Measurements from ENCODE around the gene COMMD9.

Gene COMMD9

DNA sequence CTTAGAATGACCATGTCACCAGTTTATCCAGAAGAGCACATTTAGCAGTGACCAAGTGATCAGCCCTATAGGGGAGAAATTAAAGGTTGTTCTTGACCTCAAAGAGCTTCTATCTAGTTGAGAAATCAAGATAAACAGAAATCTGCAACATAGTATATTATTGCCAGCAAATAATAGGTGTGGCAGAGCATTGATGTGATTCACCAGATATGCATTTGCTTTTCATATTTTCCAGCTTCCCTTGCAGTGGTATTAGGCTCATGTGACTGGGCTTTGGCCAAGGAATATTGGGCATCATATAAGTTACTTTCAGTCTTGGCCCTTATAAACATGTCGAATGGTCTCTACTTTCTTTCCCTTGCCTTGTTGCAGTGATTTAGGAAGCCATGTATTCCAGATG, 34.5 kb downstream of the COMMD9 start:
- Histone ChIP-seq H3K4me2 (ENCODE audit: low read length) (no peak overlapping the region), H3K79me2 (ENCODE audit: control insufficient read depth, insufficient read depth, low read length, poor library complexity) (no peaks in the 10 kb centered on the region), H3K9me3 (ENCODE audit: insufficient read depth, low read depth, low read length) (peaks cover 4% of the 10 kb centered on the region), H3K9ac (ENCODE audit: low read length) (no peak overlapping the region), H4K12ac (ENCODE audit: low read depth, low read length) (no peak overlapping the region), H2BK120ac (ENCODE audit: insufficient read depth, low read length, poor library complexity) (no peak overlapping the region), H3K36me3 (ENCODE audit: control insufficient read depth in 1 of 2, insufficient read depth in 2 of 2, low read length in 2 of 2) (no peaks in the 10 kb centered on the region), H4K8ac (ENCODE audit: low read depth, low read length) (no peak overlapping the region), H2BK5ac (ENCODE audit: low read depth, low read length, poor library complexity) (no peak overlapping the region), H3K79me1 (ENCODE audit: low read length) (no peaks in the 10 kb centered on the region), H3K4me3 (ENCODE audit: low read depth, low read length) (no peak overlapping the region), H2BK12ac (ENCODE audit: low read length) (no peak overlapping the region), H3K27me3 (ENCODE audit: insufficient read depth, low read length) (no peaks in the 10 kb centered on the region), H2AK5ac (ENCODE audit: low read length) (no peak overlapping the region), H3K4me1 (ENCODE audit: control insufficient read depth in 1 of 2, insufficient read depth in 2 of 2, low read length in 2 of 2) (peaks cover 0 to 9% of the 10 kb centered on the region in 2 experiments), H2AFZ (ENCODE audit: insufficient read depth, low read length, poor library complexity) (no peak overlapping the region), H4K91ac (ENCODE audit: low read depth, low read length) (no peak overlapping the region), H3K4ac (ENCODE audit: low read depth, low read length) (no peak overlapping the region), H3K18ac (ENCODE audit: low read length) (no peak overlapping the region), H3K23ac (ENCODE audit: low read length) (no peak overlapping the region), H3K27ac (ENCODE audit: low read depth, low read length) (no peak overlapping the region), H3K14ac (ENCODE audit: low read length) (no peak overlapping the region)
- WGBS (ENCODE audit: extremely low coverage, insufficient coverage, insufficient read length), result no CpG with 5 or more reads among the region's 1 CpG
- no peak for DNase-seq

DNA sequence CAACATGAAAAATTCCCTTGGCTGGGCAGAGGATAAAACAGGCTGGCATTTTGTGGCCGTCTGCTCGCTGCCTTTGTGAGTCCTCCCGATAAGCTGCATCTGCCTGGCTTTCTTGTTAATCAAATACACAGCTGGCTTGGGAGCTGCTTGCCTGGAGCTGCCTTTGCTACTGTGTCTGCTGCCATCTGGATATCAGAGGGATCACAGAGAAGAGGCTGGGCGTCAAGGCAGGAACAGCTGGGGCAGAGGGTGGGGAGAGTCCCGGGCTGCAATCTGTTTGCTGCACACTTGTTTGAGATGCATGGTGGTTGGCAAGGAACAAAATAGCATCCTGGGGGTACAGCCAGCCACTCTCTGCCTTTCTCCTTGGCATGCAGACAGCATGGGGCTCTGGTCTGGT, 36.0 kb downstream of the COMMD9 start:
- no peaks in the 10 kb centered on the region for H3K27me3 ChIP-seq (ENCODE audit: insufficient read depth, low read length)

DNA sequence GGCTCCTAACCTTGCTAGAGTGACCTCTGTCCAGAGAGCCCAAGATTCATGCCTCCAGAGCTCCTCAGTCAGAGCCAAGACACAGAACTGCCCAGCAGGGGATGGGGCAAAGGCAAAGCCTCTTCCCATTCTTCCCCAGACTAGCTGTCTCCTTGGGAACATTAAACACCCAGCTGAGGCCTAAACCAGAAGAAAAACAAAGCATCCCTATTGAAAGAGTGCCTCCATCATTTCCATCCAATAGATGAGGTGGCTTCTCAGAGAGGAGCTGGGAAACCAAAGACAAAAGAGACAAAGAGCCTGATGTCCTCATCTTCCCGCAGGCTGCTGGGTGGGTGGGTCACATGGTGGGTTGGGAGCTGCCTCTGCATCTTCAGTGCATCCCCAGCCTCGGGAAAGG, 37.4 kb downstream of the COMMD9 start:
- Histone ChIP-seq H3K18ac (ENCODE audit: low read length) (no peak overlapping the region), H3K27ac (ENCODE audit: low read depth, low read length) (no peak overlapping the region), H3K14ac (ENCODE audit: low read length) (no peak overlapping the region), H2AK5ac (ENCODE audit: low read length) (no peak overlapping the region), H3K23ac (ENCODE audit: low read length) (no peak overlapping the region), H3K9ac (ENCODE audit: low read length) (no peak overlapping the region), H3K9me3 (ENCODE audit: insufficient read depth, low read depth, low read length) (peaks cover 4% of the 10 kb centered on the region), H3K4me2 (ENCODE audit: low read length) (no peak overlapping the region), H3K27me3 (ENCODE audit: insufficient read depth, low read length) (no peaks in the 10 kb centered on the region), H4K91ac (ENCODE audit: low read depth, low read length) (no peak overlapping the region), H4K12ac (ENCODE audit: low read depth, low read length) (no peak overlapping the region), H2BK120ac (ENCODE audit: insufficient read depth, low read length, poor library complexity) (no peak overlapping the region), H3K36me3 (ENCODE audit: control insufficient read depth in 1 of 2, insufficient read depth in 2 of 2, low read length in 2 of 2) (no peaks in the 10 kb centered on the region), H2AFZ (ENCODE audit: insufficient read depth, low read length, poor library complexity) (no peak overlapping the region), H3K79me2 (ENCODE audit: control insufficient read depth, insufficient read depth, low read length, poor library complexity) (no peaks in the 10 kb centered on the region), H3K79me1 (ENCODE audit: low read length) (no peaks in the 10 kb centered on the region), H4K8ac (ENCODE audit: low read depth, low read length) (no peak overlapping the region), H3K4me1 (ENCODE audit: control insufficient read depth in 1 of 2, insufficient read depth in 2 of 2, low read length in 2 of 2) (peaks cover 0 to 5% of the 10 kb centered on the region in 2 experiments), H3K4ac (ENCODE audit: low read depth, low read length) (no peak overlapping the region), H2BK5ac (ENCODE audit: low read depth, low read length, poor library complexity) (no peak overlapping the region), H2BK12ac (ENCODE audit: low read length) (no peak overlapping the region), H3K4me3 (ENCODE audit: low read depth, low read length) (no peak overlapping the region)
- no peak for DNase-seq
- no CpG with 5 or more reads among the region's 2 CpGs for WGBS (ENCODE audit: extremely low coverage, insufficient coverage, insufficient read length)

More for the DNA sequence above, 36.0 kb downstream of the COMMD9 start:
- H2BK120ac ChIP-seq (ENCODE audit: insufficient read depth, low read length, poor library complexity), result no peak overlapping the region
- H3K4ac ChIP-seq (ENCODE audit: low read depth, low read length), result no peak overlapping the region
- H3K18ac ChIP-seq (ENCODE audit: low read length), result no peak overlapping the region
- peaks cover 0 to 6% of the 10 kb centered on the region in 2 experiments for H3K4me1 ChIP-seq (ENCODE audit: control insufficient read depth in 1 of 2, insufficient read depth in 2 of 2, low read length in 2 of 2)
- WGBS (ENCODE audit: extremely low coverage, insufficient coverage, insufficient read length), result no CpG with 5 or more reads among the region's 5 CpGs
- H2BK12ac ChIP-seq (ENCODE audit: low read length), result no peak overlapping the region
- H3K9ac ChIP-seq (ENCODE audit: low read length), result no peak overlapping the region
- no peak overlapping the region for H3K14ac ChIP-seq (ENCODE audit: low read length)
- H3K4me3 ChIP-seq (ENCODE audit: low read depth, low read length), result no peak overlapping the region
- H4K91ac ChIP-seq (ENCODE audit: low read depth, low read length), result no peak overlapping the region
- no peak for DNase-seq
- no peaks in the 10 kb centered on the region for H3K36me3 ChIP-seq (ENCODE audit: control insufficient read depth in 1 of 2, insufficient read depth in 2 of 2, low read length in 2 of 2)
- H3K79me2 ChIP-seq (ENCODE audit: control insufficient read depth, insufficient read depth, low read length, poor library complexity), result no peaks in the 10 kb centered on the region
- no peak overlapping the region for H4K8ac ChIP-seq (ENCODE audit: low read depth, low read length)
- H2AK5ac ChIP-seq (ENCODE audit: low read length), result no peak overlapping the region
- peaks cover 4% of the 10 kb centered on the region for H3K9me3 ChIP-seq (ENCODE audit: insufficient read depth, low read depth, low read length)
- H2BK5ac ChIP-seq (ENCODE audit: low read depth, low read length, poor library complexity), result no peak overlapping the region
- no peaks in the 10 kb centered on the region for H3K79me1 ChIP-seq (ENCODE audit: low read length)
- no peak overlapping the region for H4K12ac ChIP-seq (ENCODE audit: low read depth, low read length)
- no peak overlapping the region for H3K27ac ChIP-seq (ENCODE audit: low read depth, low read length)
- H3K4me2 ChIP-seq (ENCODE audit: low read length), result no peak overlapping the region
- no peak overlapping the region for H2AFZ ChIP-seq (ENCODE audit: insufficient read depth, low read length, poor library complexity)
- H3K23ac ChIP-seq (ENCODE audit: low read length), result no peak overlapping the region

DNA sequence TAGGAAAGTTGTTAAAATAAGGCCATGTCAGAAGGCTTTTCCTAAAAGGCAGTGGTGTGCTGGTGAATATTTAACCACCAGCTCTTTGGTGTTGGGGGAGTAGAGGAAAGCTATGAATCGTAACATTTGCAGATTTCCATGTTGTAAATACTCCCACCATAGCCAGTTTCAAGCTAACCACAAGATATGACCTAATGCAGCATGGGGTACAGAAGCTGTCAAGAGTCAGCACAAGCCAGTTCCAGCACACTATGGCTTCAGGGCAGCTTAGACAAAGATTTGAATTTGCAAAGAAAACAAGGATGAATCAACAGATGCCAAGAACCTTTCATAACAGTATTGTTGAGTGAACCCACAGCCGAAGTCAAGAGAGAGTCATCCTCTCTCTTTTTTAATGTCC, 40.0 kb downstream of the COMMD9 start:
- Histone ChIP-seq H2BK120ac (ENCODE audit: insufficient read depth, low read length, poor library complexity) (no peak overlapping the region), H3K79me2 (ENCODE audit: control insufficient read depth, insufficient read depth, low read length, poor library complexity) (no peaks in the 10 kb centered on the region), H3K9me3 (ENCODE audit: insufficient read depth, low read depth, low read length) (no peaks in the 10 kb centered on the region), H3K4me2 (ENCODE audit: low read length) (no peak overlapping the region), H3K4me1 (ENCODE audit: control insufficient read depth in 1 of 2, insufficient read depth in 2 of 2, low read length in 2 of 2) (peaks cover 0 to 3% of the 10 kb centered on the region in 2 experiments), H3K79me1 (ENCODE audit: low read length) (no peaks in the 10 kb centered on the region), H3K4me3 (ENCODE audit: low read depth, low read length) (no peak overlapping the region), H2AK5ac (ENCODE audit: low read length) (no peak overlapping the region), H3K27ac (ENCODE audit: low read depth, low read length) (no peak overlapping the region), H2BK12ac (ENCODE audit: low read length) (no peak overlapping the region), H3K18ac (ENCODE audit: low read length) (no peak overlapping the region), H3K9ac (ENCODE audit: low read length) (no peak overlapping the region), H4K8ac (ENCODE audit: low read depth, low read length) (no peak overlapping the region), H3K27me3 (ENCODE audit: insufficient read depth, low read length) (no peaks in the 10 kb centered on the region), H2BK5ac (ENCODE audit: low read depth, low read length, poor library complexity) (no peak overlapping the region), H4K12ac (ENCODE audit: low read depth, low read length) (no peak overlapping the region), H2AFZ (ENCODE audit: insufficient read depth, low read length, poor library complexity) (no peak overlapping the region), H3K36me3 (ENCODE audit: control insufficient read depth in 1 of 2, insufficient read depth in 2 of 2, low read length in 2 of 2) (no peaks in the 10 kb centered on the region), H3K4ac (ENCODE audit: low read depth, low read length) (no peak overlapping the region), H3K14ac (ENCODE audit: low read length) (no peak overlapping the region), H4K91ac (ENCODE audit: low read depth, low read length) (no peak overlapping the region), H3K23ac (ENCODE audit: low read length) (no peak overlapping the region)
- no CpG with 5 or more reads among the region's 2 CpGs for WGBS (ENCODE audit: extremely low coverage, insufficient coverage, insufficient read length)
- no peak for DNase-seq

Measured in trophoblast cell (in vitro differentiated cells and primary cell).